ENCODE measurements around the gene CCDC187. TPM values are rescaled to one million over a fixed set of nuclear protein-coding genes. Genes with fewer than 3 reads are reported as not detected.

The CCDC187 gene
- total and polyA plus RNA-seq, 8 donors: 0.12 to 2.8 (median 0.45) TPM; not detected in 1

DNA sequence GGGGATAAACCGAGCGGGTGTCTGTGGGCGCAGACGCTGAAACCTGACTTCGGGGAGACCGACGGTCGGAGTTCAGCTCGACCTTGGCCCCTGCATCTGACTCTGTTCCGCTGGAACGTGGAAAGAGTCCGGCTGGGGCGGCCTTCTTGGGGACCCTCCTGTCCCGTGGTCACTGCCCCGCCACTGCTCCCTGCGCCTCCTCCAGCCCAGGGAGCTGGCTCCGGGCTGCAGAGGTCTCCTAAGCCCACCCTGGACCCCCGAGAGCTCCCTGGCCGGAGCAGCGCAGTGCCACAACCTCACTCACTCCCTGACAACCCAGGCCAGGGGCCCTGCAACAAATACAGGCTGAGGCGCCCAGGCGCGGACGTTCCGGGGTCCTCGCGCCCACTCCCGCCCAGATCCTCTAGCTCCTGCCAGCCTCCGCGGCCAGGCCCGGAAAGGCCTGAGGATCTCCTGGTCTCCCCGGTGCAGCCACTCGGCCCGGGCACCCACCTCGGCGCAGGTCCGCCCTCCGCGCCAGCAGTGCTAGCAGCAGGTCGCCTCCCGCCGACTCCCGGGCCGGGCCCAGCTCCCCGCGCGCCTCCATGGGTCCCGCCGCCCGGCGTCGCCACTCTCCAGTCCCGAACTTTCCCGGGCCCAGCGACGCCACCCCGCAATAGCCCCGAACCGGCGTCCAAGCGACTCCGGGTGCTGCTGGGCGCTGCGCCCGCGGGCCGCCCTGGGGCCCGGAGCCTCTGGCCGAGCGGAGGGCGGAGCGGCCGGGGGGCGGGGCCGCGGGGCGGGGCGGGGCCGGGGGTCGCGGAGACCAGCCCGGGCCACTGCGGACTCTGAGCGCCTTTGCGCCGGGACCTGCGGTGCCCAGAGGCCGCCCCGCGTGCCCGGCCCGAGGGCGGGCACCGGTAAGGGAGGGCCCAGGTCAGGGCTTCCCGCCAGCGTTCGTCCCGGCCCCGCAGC is 101.2 kb downstream of the CCDC187 start:
- peaks cover 3 to 44% (median 15%) of the 10 kb centered on the region in 4 donors for H3K4me1 ChIP-seq
- no peak overlapping the region for H3K4me3 ChIP-seq
- intact Hi-C loops (cut with DNase I; ENCODE audit: low total_unique reads): no loop called here
- no peaks in the 10 kb centered on the region for H3K9me3 ChIP-seq
- peaks cover 0 to 9% (median 6%) of the 10 kb centered on the region in 4 donors for H3K36me3 ChIP-seq
- peaks cover 52 to 82% (median 80%) of the 10 kb centered on the region in 3 donors for H3K27me3 ChIP-seq
- H3K27ac ChIP-seq: no peak overlapping the region
- TF ChIP-seq EP300 (IDR thresholded peaks at IDR 0.05): no peak
- TF ChIP-seq POLR2AphosphoS5 (IDR thresholded peaks at IDR 0.05): no peak
- TF ChIP-seq, protein P1, sequence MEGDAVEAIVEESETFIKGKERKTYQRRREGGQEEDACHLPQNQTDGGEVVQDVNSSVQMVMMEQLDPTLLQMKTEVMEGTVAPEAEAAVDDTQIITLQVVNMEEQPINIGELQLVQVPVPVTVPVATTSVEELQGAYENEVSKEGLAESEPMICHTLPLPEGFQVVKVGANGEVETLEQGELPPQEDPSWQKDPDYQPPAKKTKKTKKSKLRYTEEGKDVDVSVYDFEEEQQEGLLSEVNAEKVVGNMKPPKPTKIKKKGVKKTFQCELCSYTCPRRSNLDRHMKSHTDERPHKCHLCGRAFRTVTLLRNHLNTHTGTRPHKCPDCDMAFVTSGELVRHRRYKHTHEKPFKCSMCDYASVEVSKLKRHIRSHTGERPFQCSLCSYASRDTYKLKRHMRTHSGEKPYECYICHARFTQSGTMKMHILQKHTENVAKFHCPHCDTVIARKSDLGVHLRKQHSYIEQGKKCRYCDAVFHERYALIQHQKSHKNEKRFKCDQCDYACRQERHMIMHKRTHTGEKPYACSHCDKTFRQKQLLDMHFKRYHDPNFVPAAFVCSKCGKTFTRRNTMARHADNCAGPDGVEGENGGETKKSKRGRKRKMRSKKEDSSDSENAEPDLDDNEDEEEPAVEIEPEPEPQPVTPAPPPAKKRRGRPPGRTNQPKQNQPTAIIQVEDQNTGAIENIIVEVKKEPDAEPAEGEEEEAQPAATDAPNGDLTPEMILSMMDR (IDR thresholded peaks at IDR 0.05): no peak
- no peak for TF ChIP-seq POLR2A (IDR thresholded peaks at IDR 0.05)
- 12 to 23% (median 18%) methylated on average over 14 to 99 of the region's 99 CpGs for WGBS, 5 donors
- DNase-seq: no peak

DNA sequence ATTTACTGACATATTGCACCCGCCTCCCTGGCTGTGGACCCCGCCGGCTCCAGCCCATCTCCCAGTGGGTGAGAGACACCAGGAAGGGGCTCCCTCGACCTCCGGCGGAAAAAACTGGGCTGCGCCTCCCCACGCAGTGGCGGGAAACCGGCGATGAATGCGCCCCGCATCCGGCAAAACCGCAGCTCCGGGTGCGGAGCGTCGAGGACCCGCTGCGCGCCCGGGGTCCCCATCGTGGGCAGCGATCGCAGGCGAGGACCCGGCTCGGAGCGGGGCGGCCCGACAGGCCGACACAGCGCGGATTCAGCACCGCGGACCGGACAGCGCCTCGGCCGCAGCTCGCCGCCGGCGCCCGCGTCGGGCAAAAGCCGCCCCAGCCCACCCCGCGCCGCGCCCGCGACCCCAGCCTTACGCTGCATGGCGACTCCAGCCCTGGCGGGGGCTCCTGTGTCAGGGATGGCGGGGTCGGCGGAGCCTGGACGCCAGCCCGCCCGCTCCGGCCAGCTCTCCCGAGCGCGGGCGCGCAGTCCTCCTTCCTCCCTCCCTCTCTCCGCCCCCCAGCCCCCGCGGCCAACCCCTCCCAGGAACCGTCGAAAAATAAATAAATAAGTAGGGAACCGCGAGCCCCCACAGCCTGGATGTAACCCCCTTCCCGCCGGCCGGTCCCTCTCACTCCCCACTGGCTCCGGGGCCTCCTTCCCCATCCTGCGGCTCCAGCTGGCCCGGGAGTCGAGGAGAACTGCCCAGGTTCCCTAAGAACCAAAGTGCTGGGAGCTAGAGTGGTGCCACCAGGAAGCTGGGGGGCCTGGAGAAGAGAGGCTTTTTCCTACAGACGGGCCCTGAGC is 102.1 kb downstream of the CCDC187 start:
- WGBS, 5 donors: 7 to 12% (median 10%) methylated on average over 26 to 85 of the region's 85 CpGs
- peak in 1 of 2 donors; percentile 78 for DNase-seq

DNA sequence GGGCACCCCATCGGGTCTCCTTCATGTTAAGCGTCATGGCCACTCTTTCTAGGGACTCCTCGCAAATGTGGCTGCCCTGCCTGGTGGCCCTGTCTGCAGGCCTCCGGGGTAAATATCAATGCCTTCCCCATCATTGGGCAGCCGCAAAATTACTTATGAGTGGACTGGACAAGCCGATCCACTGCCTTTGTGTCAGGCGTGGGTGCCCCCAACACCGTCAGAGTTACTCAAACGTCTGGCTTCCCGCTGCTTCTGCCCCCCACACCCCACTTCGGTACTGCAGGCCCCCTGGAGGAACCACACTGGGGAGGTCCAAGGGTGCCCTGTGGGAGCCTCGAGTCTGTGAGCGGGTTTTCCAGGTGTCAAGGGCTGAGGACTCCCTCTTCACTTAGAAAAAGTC is 102.7 kb downstream of the CCDC187 start:
- no peak for DNase-seq
- WGBS, 5 donors: 46 to 66% (median 58%) methylated on average over 7 to 13 of the region's 13 CpGs
- Histone ChIP-seq H3K9me3 (no peaks in the 10 kb centered on the region), H3K4me1 (peaks cover 3 to 44% (median 15%) of the 10 kb centered on the region in 4 donors), H3K27me3 (peaks cover 52 to 97% (median 96%) of the 10 kb centered on the region in 3 donors), H3K27ac (no peak overlapping the region), H3K36me3 (peaks cover 0 to 5% (median 0%) of the 10 kb centered on the region in 4 donors), H3K4me3 (no peak overlapping the region)
- intact Hi-C loops (cut with DNase I; ENCODE audit: low total_unique reads): no loop called here
- TF ChIP-seq EP300 (IDR thresholded peaks at IDR 0.05): no peak
- TF ChIP-seq POLR2A (IDR thresholded peaks at IDR 0.05): no peak
- TF ChIP-seq POLR2AphosphoS5 (IDR thresholded peaks at IDR 0.05): no peak
- TF ChIP-seq, protein P1 (IDR thresholded peaks at IDR 0.05): no peak

More for the DNA sequence above, 102.1 kb downstream of the CCDC187 start:
- H3K27ac ChIP-seq: no peak overlapping the region
- intact Hi-C loops (cut with DNase I; ENCODE audit: low total_unique reads): no loop called here
- peaks cover 52 to 91% (median 89%) of the 10 kb centered on the region in 3 donors for H3K27me3 ChIP-seq
- TF ChIP-seq, protein P1 (IDR thresholded peaks at IDR 0.05): no peak
- TF ChIP-seq POLR2AphosphoS5 (IDR thresholded peaks at IDR 0.05): no peak
- TF ChIP-seq EP300 (IDR thresholded peaks at IDR 0.05): no peak
- TF ChIP-seq POLR2A (IDR thresholded peaks at IDR 0.05): no peak
- no peaks in the 10 kb centered on the region for H3K9me3 ChIP-seq
- peaks cover 0 to 6% (median 2%) of the 10 kb centered on the region in 4 donors for H3K36me3 ChIP-seq
- H3K4me1 ChIP-seq: peaks cover 3 to 44% (median 15%) of the 10 kb centered on the region in 4 donors
- no peak overlapping the region for H3K4me3 ChIP-seq

DNA sequence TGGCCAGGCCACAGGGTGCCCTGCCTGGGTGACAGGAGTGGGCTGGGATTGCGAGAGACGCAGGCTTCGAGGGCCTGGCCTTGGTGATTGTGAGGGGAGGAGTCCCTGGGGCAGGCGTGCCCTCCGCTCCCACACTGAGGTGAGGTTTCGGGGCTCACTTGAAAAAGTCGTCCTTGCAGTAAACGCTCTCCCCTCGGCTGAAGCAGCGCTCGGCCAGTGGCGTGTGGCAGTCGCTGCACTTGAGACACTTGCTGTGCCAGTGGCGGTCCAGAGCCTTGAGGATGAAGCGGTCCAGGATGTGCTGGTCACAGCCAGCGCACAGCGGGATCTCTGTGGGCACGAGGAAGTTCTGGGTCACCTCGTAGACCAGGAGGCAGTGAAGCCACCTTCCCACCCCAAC is 103.5 kb downstream of the CCDC187 start:
- Histone ChIP-seq H3K27me3 (peaks cover 52 to 100% (median 100%) of the 10 kb centered on the region in 3 donors), H3K4me3 (no peak overlapping the region), H3K27ac (no peak overlapping the region), H3K4me1 (peaks cover 3 to 44% (median 15%) of the 10 kb centered on the region in 4 donors), H3K36me3 (no peaks in the 10 kb centered on the region), H3K9me3 (no peaks in the 10 kb centered on the region)
- TF ChIP-seq EP300 (IDR thresholded peaks at IDR 0.05): no peak
- TF ChIP-seq POLR2AphosphoS5 (IDR thresholded peaks at IDR 0.05): no peak
- TF ChIP-seq POLR2A (IDR thresholded peaks at IDR 0.05): no peak
- TF ChIP-seq, protein P1 (IDR thresholded peaks at IDR 0.05): no peak
- intact Hi-C loops (cut with DNase I; ENCODE audit: low total_unique reads): no loop called here
- DNase-seq: no peak
- 50 to 62% (median 55%) methylated on average over 11 to 19 of the region's 19 CpGs for WGBS, 5 donors
